SKM-1 (cell line): Measurements from ENCODE around the gene SLC46A2.

ENCODE experiments used
- DNase-seq: peaks from one replicate; lab custom pipeline; 2025; ENCODE audit not compliant: unreplicated experiment; lab: John Stamatoyannopoulos, UW

The SLC46A2 gene

GRCh38 chr9:112886351-112886750 is 4.3 kb downstream of the SLC46A2 start:
- no peak for DNase-seq

DNA sequence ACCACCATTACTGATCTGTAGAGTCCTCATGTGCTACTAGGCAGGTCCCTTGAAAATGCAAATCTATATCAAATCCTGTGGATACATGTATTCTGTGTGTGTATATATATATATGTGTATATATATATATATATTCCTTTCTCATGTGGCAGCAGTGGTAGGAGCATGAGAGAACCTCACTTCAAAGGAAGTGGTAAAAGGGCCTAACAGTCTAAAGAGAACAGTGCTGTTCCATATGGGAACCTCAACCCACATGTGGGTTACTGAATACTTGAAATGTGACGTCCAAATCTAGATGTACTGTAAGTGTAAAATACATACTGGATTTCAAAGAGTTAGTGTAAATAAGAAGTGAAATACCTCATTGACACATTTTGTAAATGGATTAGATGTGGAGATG is 5.4 kb downstream of the SLC46A2 start:
- no peak for DNase-seq

DNA sequence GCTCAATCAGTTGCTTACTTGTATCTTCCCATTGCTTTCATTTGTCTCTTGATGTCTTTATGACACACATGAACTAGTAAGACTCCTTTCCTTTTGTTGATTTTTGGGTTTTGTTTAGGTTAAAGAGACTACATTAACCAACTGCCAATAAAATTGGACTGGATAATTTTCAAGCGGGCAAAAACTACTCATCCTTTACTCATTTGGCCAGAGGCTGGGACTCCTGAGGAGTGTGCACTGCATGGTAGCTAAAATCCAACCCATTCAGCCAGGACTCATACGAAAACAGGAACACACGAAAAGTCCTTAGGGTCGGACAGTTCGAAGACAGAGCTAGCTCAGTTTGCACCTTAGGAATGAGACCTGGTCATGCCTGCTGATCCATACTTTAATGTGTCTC is 6.0 kb downstream of the SLC46A2 start:
- no peak for DNase-seq

DNA sequence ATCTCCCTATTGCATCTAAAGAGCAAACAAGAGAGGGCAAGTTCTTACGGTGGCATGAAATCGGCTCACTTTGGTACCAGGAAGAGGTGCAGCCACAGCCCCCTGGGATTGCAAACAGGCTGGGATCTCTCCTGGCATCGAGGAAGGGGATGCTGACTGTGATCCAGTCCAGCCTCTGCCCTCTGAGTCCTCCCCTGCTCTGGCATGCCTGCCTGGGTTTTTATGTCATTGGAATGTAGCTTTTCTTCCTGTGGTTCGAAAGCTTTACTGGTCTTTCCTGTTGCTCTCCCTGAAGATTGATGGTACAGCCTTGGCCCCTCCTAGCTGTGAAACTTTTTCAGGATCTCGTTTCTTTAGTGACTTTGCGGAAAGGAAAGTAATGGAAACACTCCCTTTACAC is 6.6 kb downstream of the SLC46A2 start:
- DNase-seq: no peak

DNA sequence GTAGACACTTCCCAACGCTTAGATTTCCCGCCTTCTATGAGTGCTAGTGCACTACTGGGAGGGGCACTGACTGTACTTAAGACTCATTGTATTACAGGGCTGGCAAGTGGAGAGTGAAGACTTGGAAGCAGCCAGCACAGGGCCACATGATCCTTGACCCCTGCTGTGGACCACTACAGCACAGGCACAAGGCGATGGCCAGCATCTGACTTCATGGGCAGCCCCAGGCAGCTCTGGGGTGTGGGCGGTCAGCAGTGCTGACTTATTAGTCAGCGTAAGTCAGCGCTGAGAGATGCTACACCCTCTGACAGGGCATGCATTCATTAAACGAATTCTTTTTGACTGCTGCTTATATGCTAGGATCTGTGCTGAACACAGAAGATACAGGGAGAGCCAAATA is 9.3 kb downstream of the SLC46A2 start:
- no peak for DNase-seq

DNA sequence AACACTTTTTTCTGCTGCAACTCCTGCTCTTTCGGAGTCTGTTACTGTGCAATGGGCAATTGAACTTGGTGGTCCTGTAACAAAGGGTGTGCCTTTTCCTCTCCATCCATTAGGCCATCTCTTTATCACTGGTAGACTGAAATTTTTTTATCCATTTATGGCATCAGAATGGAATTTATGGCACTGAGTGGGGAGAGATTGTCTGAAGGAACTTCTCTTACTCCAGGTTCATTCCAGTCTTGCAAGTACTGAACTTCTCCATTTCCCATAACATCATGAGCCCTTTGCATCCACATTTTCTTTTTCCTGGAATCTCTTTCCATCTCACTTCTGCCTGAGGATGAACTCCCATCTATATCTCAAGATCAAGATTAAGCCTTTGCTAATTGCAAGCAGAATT is 10.0 kb downstream of the SLC46A2 start:
- no peak for DNase-seq

DNA sequence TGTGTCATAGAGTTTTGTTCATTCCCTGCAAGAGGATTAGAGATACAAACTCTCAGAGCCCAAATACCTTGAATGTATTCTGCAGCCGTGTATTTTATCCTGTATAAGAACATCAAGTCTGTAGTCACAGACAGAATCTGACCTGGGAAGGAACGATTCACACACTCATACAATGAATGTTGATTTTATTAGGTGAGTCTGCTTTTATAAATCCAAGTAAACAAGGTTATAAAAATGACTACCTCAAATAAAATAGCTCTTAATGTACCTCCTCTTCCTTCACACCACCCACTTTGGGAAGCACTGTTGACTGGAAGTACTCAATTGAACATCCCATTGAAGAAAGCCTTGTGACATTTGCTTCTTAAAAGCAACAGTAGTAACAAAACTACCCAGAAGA is 11.9 kb downstream of the SLC46A2 start:
- DNase-seq: no peak

- no peak for DNase-seq
Observed at GRCh38 chr9:112873773-112874405, 16.8 kb downstream of the SLC46A2 start.

- DNase-seq: no peak
Observed at GRCh38 chr9:112872019-112872418, 18.7 kb downstream of the SLC46A2 start.

DNA sequence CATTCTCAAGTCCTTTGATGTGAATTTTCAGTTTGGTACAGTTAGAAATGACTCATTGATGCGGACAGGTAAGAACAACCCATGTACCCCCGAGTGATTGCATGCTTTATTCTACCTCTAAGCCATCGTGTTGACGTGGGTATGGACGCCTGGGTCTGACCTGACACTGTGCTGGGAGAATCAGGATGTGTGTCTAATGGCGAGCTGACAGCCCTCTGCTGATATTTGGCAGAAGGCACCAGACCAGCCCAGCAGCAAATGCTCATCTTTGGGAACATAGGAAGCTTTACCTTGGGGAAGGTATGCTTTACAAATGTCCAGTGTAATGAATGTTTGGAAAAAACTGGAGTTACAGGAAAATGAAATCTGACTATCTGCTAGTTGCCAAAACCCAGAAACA is 20.1 kb downstream of the SLC46A2 start:
- DNase-seq: no peak

GRCh38 chr9:112869917-112870316 is 20.8 kb downstream of the SLC46A2 start:
- no peak for DNase-seq

GRCh38 chr9:112869041-112869529 is 21.6 kb downstream of the SLC46A2 start:
- no peak for DNase-seq

- DNase-seq: no peak
Observed at GRCh38 chr9:112868461-112868860, 22.2 kb downstream of the SLC46A2 start.

GRCh38 chr9:112867275-112867991 is 23.2 kb downstream of the SLC46A2 start:
- no peak for DNase-seq

DNA sequence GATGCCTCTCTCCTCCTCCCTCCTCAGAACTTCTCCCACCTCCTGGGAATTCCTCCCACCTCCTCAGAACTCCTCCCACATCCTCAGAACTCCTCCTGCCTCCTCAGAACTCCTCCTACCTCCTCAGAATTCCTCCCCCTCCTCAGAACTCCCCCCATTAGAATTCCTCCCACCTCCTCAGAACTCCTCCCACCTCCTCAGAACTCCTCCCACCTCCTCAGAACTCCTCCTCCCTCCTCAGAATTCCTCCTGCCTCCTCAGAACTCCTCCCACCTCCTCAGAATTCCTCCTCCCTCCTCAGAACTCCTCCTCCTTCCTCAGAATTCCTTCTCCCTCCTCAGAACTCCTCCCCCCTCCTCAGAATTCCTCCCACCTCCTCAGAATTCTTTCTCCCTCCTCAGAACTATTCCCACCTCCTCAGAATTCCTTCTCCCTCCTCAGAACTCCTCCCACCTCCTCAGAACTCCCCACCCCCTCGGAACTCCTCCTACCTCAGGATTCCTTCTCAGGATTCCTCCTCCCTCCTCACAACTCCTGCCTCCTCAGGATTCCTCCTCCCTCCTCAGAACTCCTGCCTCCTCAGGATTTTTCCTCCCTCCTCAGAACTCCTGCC is 23.9 kb downstream of the SLC46A2 start:
- DNase-seq: no peak

DNA sequence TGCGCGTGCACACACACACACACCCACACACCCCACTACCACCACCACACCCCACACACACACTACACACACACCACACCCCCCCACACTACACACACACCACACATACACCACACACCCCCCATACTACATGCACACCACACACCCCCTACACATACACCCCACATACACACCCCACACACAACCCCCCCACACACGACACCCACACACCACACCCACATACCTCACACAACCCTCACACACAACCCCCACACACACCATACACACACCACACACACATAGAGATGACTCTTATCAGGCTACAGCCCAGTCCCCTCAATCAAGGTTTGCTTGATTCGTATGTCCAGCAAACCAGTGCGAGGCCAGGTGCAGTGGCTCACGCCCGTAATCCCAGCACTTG is 25.7 kb downstream of the SLC46A2 start:
- DNase-seq: no peak

DNA sequence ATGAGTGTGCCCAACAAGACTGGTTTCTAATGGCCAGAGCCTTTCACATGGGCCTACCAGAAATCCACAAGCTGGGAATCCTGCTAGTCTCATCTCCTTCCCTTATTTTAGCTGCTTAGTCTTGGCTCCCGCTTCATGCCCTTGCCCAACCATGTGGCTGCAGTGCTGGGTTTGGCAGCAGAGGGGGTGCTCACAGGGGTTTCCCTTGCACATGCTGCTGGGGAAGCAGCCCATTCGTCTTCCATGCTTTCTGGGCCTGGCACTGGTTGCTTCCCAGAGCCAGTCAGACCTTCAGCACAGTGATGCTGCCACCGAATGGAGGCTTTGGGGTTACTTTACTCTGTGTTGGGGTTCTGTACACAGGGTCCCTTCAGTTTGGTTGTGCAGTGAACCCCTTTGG is 26.3 kb downstream of the SLC46A2 start:
- no peak for DNase-seq

- no peak for DNase-seq
Observed at GRCh38 chr9:112863746-112864145, 26.9 kb downstream of the SLC46A2 start.

- DNase-seq: peak; percentile 59
Observed at GRCh38 chr9:112863214-112863613, 27.5 kb downstream of the SLC46A2 start.

DNA sequence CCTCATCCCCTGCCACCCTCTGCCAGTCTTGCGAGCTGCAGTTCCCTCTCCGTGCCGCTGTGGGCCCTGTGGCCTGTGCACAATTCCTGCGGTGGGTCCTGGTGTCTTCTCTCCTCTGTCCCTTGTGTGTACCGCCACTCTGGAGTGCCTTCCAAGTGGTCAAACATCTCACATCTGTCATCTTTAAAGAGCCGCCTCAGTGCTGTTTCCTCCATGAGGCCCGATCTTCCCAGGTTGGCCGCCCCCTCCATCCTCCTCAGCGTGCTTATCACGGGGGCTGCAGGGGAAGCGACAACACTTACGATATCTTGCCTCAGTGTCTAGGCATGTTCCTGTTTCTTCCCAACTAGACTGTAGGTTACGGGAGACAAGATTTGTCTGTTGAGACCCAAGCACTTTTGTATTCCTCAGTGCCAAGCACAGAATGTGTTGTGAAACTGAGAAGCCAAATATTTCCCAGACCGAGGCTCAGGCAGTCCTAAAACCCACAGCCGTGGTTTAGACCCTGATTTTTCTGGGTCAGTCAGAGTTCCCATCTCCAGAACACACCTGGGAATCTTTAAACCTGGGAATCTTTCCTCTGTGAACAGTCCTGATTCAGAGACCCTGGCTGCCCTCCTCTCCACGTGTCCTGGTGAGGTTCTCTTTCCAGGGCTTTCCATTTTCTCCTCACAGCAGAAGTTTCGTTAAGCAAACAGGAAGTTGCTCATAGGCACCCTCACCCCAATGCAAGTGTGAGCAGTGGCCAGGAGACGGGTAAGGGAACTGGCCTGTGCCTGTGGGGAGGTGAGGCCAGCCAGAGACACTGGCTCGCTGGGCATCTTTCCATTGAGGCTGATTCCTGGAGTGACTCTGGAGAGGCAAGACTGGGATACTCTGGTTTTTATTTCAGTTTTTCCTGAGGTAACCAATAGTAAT is 28.8 kb downstream of the SLC46A2 start:
- peak; percentile 12 for DNase-seq

- no peak for DNase-seq
Observed at GRCh38 chr9:112861155-112861554, 29.5 kb downstream of the SLC46A2 start.
